GM21723 (cell line): ENCODE results near the gene MINK1.
"Not testable (repeated sequence)": the region's sequence is repeated elsewhere in the genome, so short reads cannot be mapped to it uniquely, and the experiment has no call there.

Experiments used
- ATAC-seq: cut with Tn5 transposase; IDR thresholded peaks from one replicate; pipeline ENCODE4 v1.9.1; 2021; ENCODE audit warnings: mild to moderate bottlenecking, moderate library complexity; ENCODE audit not compliant: unreplicated experiment

Gene MINK1

GRCh38 chr17:4843321-4844000 lies 10.3 kb downstream of the MINK1 start:
- ATAC-seq: no peak

- ATAC-seq: no peak
Observed at GRCh38 chr17:4845118-4845517, 12.0 kb downstream of the MINK1 start.

- ATAC-seq: no peak
Observed at GRCh38 chr17:4846635-4847390, 13.7 kb downstream of the MINK1 start.

GRCh38 chr17:4849011-4849536 lies 15.9 kb downstream of the MINK1 start:
- no peak for ATAC-seq

GRCh38 chr17:4850246-4850645 lies 17.1 kb downstream of the MINK1 start:
- no peak for ATAC-seq

- ATAC-seq: no peak
Observed at GRCh38 chr17:4851084-4851483, 17.9 kb downstream of the MINK1 start.

GRCh38 chr17:4852567-4853207 lies 19.5 kb downstream of the MINK1 start:
- ATAC-seq: no peak

- no peak for ATAC-seq
Observed at GRCh38 chr17:4853208-4853671, 20.1 kb downstream of the MINK1 start.

- ATAC-seq: no peak
Observed at GRCh38 chr17:4854111-4854681, 21.1 kb downstream of the MINK1 start.

- no peak for ATAC-seq
Observed at GRCh38 chr17:4856271-4856936, 23.3 kb downstream of the MINK1 start.

- no peak for ATAC-seq
Observed at GRCh38 chr17:4856937-4857314, 23.8 kb downstream of the MINK1 start.

- not testable (repeated sequence) for ATAC-seq
Observed at GRCh38 chr17:4857347-4857746, 24.2 kb downstream of the MINK1 start.

- ATAC-seq: no peak
Observed at GRCh38 chr17:4858068-4858881, 25.1 kb downstream of the MINK1 start.

GRCh38 chr17:4858882-4859260 lies 25.7 kb downstream of the MINK1 start:
- no peak for ATAC-seq

GRCh38 chr17:4859816-4860625 lies 26.9 kb downstream of the MINK1 start:
- no peak for ATAC-seq

- no peak for ATAC-seq
Observed at GRCh38 chr17:4860651-4861050, 27.5 kb downstream of the MINK1 start.

- ATAC-seq: no peak
Observed at GRCh38 chr17:4861052-4861451, 27.9 kb downstream of the MINK1 start.

- ATAC-seq: no peak
Observed at GRCh38 chr17:4862720-4863119, 29.6 kb downstream of the MINK1 start.

- no peak for ATAC-seq
Observed at GRCh38 chr17:4863321-4863720, 30.2 kb downstream of the MINK1 start.
